Hepatocyte (in vitro differentiated cells): ENCODE measurements around the gene OVOL1. TPM values are rescaled to one million over a fixed set of nuclear protein-coding genes. Genes with fewer than 3 reads are reported as not detected.

Source experiments
- DNase-seq: peaks from one replicate; pipeline ENCODE4 v3.0.0-alpha.2; 2016; ENCODE audit warnings: low spot score
- H2AFZ ChIP-seq: fragments of 200-600 bp; sonication (generic); 2 replicates; pipeline ENCODE4 v1.6.0; 2016; ENCODE audit warnings: antibody characterized with exemption, mild to moderate bottlenecking
- H3K27ac ChIP-seq: fragments of 200-600 bp; sonication (generic); 2 replicates; pipeline ENCODE4 v1.5.1; 2016; ENCODE audit warnings: mild to moderate bottlenecking
- H3K27me3 ChIP-seq: fragments of 200-600 bp; sonication (generic); 2 replicates; pipeline ENCODE4 v1.6.1; 2016
- H3K36me3 ChIP-seq: fragments of 200-600 bp; sonication (generic); replicated peaks from 2 replicates; pipeline ENCODE4 v1.5.1; 2016; ENCODE audit warnings: low read depth; ENCODE audit not compliant: insufficient read depth
- H3K4me1 ChIP-seq: fragments of 200-600 bp; sonication (generic); 2 replicates; pipeline ENCODE4 v1.5.1; 2016; ENCODE audit warnings: mild to moderate bottlenecking, moderate library complexity; ENCODE audit not compliant: insufficient read depth
- H3K4me2 ChIP-seq: fragments of 200-600 bp; sonication (generic); 2 replicates; pipeline ENCODE4 v1.6.0; 2016
- H3K4me3 ChIP-seq: fragments of 200-600 bp; sonication (generic); 2 replicates; pipeline ENCODE4 v1.5.1; 2016; ENCODE audit warnings: mild to moderate bottlenecking
- H3K79me2 ChIP-seq: fragments of 200-600 bp; sonication (generic); 2 replicates; pipeline ENCODE4 v1.6.0; 2017; ENCODE audit warnings: mild to moderate bottlenecking
- H3K9me2 ChIP-seq: fragments of 200-600 bp; sonication (generic); replicated peaks from 2 replicates; pipeline ENCODE4 v1.6.0; 2017; ENCODE audit warnings: mild to moderate bottlenecking; ENCODE audit not compliant: insufficient read depth
- H3K9me3 ChIP-seq: fragments of 200-600 bp; sonication (generic); 2 replicates; pipeline ENCODE4 v1.5.1; 2016; ENCODE audit warnings: low read depth, mild to moderate bottlenecking
- H4K20me1 ChIP-seq: fragments of 200-600 bp; sonication (generic); 2 replicates; pipeline ENCODE4 v1.6.0; 2016; ENCODE audit warnings: mild to moderate bottlenecking; ENCODE audit not compliant: insufficient read depth, poor library complexity, severe bottlenecking
- CTCF ChIP-seq: fragments of 200-600 bp; sonication (generic); IDR thresholded peaks from 2 replicates; pipeline ENCODE4 v1.5.1; 2016; ENCODE audit warnings: antibody characterized with exemption, mild to moderate bottlenecking; ENCODE audit not compliant: poor library complexity
- EZH2 ChIP-seq: fragments of 200-600 bp; sonication (generic); IDR thresholded peaks from 2 replicates; pipeline ENCODE4 v1.6.1; 2016; ENCODE audit warnings: antibody characterized with exemption, mild to moderate bottlenecking, borderline replicate concordance
- EZH2phosphoT487 ChIP-seq: fragments of 200-600 bp; sonication (generic); IDR thresholded peaks from one replicate; pipeline ENCODE4 v1.6.1; 2018; ENCODE audit warnings: antibody characterized with exemption, mild to moderate bottlenecking, low read depth, moderate library complexity; ENCODE audit not compliant: unreplicated experiment, severe bottlenecking
- WGBS: methylation state at CpG from one replicate; pipeline ENCODE4 v1.1.6; 2016; ENCODE audit warnings: low lambda C conversion rate; ENCODE audit errors: missing lambda C conversion rate; 5-methylcytosine and 5-hydroxymethylcytosine counted together
- polyA plus RNA-seq: library from polyadenylated mRNA; unstranded; fragments of >200 nt; fragmentation: Nextera tagmentation; extraction: Ambion mirVana; gene quantifications from 2 replicates; pipeline ENCODE4 v1.2.1, GENCODE V29; 2016
- total RNA-seq: library from RNA; depleted of rRNA; stranded (reverse); fragments of >200 nt; gene quantifications from 2 replicates; pipeline ENCODE4 v1.2.3, GENCODE V29; 2014

The OVOL1 gene
- total and polyA plus RNA-seq, 2 experiments from 2014 or later, result 20.6 to 26.3 TPM

GRCh38 chr11:65803797-65804492 is 17.1 kb downstream of the OVOL1 start:
- H3K4me3 ChIP-seq, result no peak overlapping the region
- no peak for TF ChIP-seq EZH2
- TF ChIP-seq EZH2phosphoT487, result no peak
- no peak for TF ChIP-seq CTCF
- H3K36me3 ChIP-seq, result no peaks in the 10 kb centered on the region
- no peaks in the 10 kb centered on the region for H4K20me1 ChIP-seq
- no peak overlapping the region for H3K4me2 ChIP-seq
- H3K79me2 ChIP-seq, result no peaks in the 10 kb centered on the region
- H3K27me3 ChIP-seq, result peaks cover 4% of the 10 kb centered on the region
- WGBS, result 69% methylated on average over 21 of the region's 21 CpGs
- H3K9me2 ChIP-seq, result no peaks in the 10 kb centered on the region
- DNase-seq, result no peak
- no peak overlapping the region for H2AFZ ChIP-seq
- H3K4me1 ChIP-seq, result no peaks in the 10 kb centered on the region
- H3K27ac ChIP-seq, result no peak overlapping the region
- H3K9me3 ChIP-seq, result no peaks in the 10 kb centered on the region

GRCh38 chr11:65806979-65807378 is 20.1 kb downstream of the OVOL1 start:
- Histone ChIP-seq H3K9me2 (no peaks in the 10 kb centered on the region), H3K4me2 (no peak overlapping the region), H3K27ac (no peak overlapping the region), H3K27me3 (peaks cover 4% of the 10 kb centered on the region), H2AFZ (no peak overlapping the region), H3K4me1 (no peaks in the 10 kb centered on the region), H4K20me1 (no peaks in the 10 kb centered on the region), H3K36me3 (no peaks in the 10 kb centered on the region), H3K9me3 (no peaks in the 10 kb centered on the region), H3K79me2 (no peaks in the 10 kb centered on the region), H3K4me3 (no peak overlapping the region)
- WGBS, result 73% methylated on average over 6 of the region's 6 CpGs
- DNase-seq, result no peak
- TF ChIP-seq CTCF (no peak), EZH2 (no peak), EZH2phosphoT487 (no peak)

GRCh38 chr11:65808744-65809341 is 22.0 kb downstream of the OVOL1 start:
- Histone ChIP-seq H2AFZ (no peak overlapping the region), H4K20me1 (no peaks in the 10 kb centered on the region), H3K4me1 (no peaks in the 10 kb centered on the region), H3K9me2 (no peaks in the 10 kb centered on the region), H3K27ac (no peak overlapping the region), H3K9me3 (no peaks in the 10 kb centered on the region), H3K27me3 (no peaks in the 10 kb centered on the region), H3K4me3 (no peak overlapping the region), H3K4me2 (no peak overlapping the region), H3K79me2 (no peaks in the 10 kb centered on the region), H3K36me3 (no peaks in the 10 kb centered on the region)
- DNase-seq, result no peak
- TF ChIP-seq EZH2 (no peak), CTCF (no peak), EZH2phosphoT487 (no peak)
- WGBS, result 89% methylated on average over 20 of the region's 20 CpGs
